GM21360 (cell line): Measurements from ENCODE around the gene BCAR3.
A peak's percentile ranks its signal among the peaks of the same experiment; 100 is the strongest.

Source experiments
- ATAC-seq: cut with Tn5 transposase; IDR thresholded peaks from one replicate; pipeline ENCODE4 v1.9.1; 2021; ENCODE audit warnings: mild to moderate bottlenecking, moderate library complexity; ENCODE audit not compliant: unreplicated experiment

BCAR3 gene

DNA sequence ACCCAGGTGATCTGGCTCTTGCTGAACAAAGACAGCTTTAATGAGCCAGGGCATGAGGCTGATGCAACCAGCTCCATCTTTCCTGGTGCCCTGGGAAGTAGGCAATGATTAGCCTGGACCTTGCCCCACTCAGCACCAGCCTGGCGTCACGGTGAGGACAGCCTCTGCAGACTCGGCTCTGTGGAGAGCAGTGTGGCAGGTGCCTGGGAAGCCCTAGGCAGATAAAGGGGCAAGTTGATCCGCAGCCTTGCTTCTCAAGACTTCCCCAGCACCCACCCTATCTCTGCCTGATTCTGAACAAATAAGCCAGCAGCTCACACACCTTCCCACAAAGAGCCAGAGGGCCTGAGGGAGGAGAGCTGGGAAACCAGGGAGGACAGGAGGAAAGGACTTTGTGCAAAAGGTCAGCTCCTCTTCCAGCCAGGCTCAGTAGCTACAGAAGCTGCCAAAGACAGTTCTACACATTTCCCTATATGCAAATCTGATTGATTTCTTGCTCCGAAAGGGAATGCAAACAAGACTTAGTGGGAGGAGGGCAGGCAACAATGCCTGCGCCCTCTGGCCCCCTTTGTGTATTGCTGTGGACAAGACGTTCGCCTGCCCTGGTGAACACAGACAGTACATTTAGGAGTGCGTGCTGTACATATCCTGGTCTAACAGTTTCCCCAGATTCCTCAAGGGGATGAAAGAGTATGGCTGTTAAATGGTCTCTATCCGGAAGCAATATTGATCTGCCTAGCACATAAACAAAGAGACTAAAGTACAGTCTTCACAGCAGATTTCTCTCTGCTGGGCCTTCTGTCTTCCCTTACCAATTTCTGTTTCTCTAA, 63.8 kb downstream of the BCAR3 start:
- no peak for ATAC-seq

DNA sequence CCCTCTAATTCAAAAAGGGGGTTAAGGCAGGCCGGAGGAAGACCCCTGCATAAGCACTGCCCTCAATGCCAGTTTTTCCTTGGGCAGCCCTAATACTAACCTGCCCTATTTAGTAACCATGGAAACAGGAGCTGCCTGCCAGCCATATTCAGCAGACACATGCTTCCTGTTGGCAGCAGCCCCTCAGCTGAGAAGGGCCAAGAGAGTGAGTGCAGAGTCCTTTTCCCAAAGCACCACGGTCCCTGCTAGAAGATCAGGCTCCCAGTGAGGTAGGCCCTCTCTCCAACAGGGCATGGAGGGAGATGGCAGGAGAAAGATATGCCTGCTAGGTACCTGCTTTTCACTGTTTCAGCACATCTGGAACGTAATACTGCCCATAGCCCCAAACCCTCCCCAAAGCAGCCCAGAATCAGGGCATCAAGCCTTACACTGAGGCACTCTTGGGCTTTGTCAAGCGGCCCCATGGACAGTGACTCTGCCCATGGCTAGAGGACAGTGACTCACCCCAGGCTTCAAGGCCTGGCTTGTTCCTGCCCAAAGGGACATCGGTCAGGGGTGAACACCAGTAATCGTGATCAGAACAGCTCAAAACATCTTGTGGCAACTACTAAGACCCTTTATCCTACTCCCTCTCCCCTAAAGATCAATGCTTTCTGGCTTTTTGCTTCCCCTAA, 64.5 kb downstream of the BCAR3 start:
- ATAC-seq: no peak

DNA sequence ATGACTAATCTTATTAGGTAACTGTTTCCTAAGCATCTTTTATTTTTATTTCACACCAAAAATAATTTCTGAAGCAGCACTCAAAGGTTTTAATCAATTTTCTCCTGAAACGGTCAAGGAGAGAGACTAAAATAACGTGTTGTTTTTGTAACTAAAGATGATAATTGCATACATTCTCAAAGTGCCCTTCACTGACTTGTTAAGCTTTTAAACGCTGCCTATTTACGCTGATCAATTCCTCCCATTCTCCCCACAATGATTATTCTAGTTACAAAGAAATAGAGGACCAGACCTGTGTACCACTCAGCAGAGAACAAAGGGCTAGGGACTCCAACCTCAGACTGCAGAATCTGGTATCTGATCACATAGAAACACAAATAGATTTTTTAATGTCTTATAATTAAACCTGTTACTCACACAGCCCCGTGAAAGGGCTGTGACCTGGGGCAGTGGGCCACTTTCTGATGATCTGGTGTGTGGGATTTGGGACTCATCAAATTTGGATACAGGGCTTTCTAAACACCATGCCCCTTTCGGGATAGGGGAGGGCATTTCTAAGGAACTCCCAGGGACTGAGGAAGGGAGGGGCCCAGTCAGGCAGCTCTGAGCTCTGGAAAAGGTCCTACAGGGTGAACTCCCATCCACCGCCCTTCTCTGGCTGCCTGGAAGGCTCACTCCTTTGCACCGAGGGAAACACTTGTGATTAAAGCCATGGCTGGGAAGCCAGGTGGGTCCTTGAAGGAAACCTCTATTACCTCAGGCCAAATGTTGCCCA, 65.2 kb downstream of the BCAR3 start:
- ATAC-seq: no peak

GRCh38 chr1:93615582-93616150, 66.0 kb downstream of the BCAR3 start:
- ATAC-seq: peak; percentile 81

DNA sequence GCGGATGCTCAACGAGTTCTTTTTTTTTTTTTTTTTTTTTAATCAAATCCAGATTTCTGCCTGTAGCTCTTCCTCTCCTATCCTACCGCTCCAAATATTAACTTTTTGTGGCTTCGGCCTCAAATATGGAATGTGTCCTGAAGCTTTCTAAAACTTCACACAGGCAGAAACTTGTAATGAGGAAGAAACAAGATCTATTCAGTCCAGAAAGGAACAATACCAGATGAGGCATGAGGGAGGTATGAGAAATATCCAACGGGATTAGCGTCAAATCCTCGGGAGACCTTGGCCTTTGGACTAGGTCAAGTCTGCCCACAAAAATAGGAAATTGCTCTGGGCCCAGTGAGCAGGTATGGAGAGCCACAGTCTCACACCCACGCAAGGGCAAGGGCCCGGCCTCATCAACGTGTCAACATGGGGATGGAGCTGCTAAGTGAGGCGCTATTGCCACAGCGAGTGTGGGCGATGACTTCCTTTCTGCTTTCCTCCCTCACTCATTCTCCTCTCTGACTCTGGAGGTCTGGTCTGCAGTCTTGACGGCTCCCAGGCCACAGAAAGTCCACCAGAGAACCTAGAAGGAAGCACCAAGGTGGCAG, 66.6 kb downstream of the BCAR3 start:
- ATAC-seq: peak; percentile 38

DNA sequence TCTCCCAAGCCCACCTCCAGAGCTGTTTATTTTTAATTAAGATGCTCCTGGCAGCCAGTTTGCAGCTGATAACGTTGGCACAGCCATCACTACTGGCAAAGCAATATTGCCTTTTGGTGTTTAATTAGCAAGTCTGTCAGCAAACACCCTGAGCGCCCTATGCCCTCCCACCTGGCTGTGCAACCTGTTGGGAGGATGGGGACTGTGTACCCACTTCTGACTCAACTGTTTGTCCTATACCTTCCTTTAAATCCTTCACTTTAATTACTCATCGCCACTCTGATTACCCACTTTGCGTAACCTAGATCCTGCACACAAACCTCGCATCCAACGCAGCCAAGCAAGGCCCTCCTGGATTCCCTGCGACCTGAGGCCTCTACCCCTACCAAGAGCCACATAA, 67.1 kb downstream of the BCAR3 start:
- ATAC-seq: no peak

GRCh38 chr1:93613898-93614297, 67.7 kb downstream of the BCAR3 start:
- no peak for ATAC-seq

GRCh38 chr1:93612510-93612909, 69.1 kb downstream of the BCAR3 start:
- ATAC-seq: no peak

GRCh38 chr1:93611668-93612067, 70.0 kb downstream of the BCAR3 start:
- ATAC-seq: no peak

DNA sequence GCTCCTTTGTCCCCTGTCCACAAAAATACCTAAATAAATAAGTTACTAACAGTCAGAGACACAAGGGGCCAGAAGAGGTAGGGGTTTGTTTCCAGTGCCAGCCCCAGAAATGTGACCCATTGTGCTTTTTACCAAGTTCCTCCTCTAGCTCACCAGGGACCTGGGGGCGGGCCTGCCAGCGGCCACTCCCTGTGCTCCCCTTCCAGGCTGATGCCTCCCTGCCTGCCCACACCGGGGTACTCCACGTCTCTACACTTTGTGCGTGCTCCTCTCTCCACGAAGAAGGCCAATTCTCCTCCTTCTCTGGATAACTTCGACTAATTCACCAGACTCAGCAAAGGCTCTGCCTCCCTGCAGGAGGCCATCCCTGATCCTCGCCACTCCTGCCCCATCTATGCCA, 72.1 kb downstream of the BCAR3 start:
- no peak for ATAC-seq

GRCh38 chr1:93608187-93609109, 73.2 kb downstream of the BCAR3 start:
- peak; percentile 19 for ATAC-seq

DNA sequence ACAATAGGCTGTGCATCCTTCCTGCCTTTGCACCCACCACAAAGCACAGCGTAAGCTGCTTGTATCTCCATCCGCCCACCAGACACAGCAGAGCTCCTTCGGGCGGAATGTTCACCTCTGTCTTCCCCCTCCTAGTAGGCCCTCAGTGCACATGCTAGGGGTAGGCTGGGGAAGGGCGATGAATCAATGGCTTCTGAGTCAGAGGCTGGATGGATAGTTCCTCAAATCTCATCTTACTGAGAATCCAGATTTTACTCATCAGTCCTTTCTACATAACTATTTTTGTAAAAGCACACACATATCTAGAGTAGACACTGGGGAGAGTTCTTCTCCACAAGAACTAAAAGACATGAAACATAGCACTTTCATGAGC, 73.8 kb downstream of the BCAR3 start:
- peak; percentile 97 for ATAC-seq

DNA sequence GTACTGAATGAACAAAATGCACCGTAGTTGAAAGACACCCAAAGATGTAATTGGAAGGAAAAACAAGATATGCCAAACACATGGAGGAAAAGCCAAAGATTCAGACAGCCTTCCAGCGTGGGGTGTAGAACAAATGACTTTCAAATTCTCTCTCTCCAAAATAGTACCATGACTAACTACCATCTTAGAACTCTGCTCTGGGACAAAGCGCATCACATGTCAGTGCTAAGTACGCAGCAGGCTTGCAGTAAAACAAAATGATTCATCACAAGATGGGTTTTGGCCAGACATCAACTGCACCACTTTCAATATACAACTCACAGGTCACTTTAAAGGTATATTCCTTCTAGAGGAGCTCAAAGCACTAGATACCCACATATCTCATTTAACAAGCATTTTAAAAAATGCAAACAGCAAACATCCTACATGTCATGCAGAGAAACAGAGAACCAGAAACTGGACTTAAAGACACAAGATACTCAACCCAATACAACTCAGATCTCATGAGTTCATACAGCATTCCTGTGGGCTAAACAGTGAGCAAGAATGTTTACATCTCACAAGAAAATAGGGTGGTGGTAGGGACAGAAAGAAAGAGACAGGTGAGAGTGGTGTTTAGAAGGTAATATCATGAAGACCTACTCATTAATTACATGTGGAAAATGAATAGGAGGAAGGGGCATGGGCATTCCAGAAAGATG, 75.7 kb downstream of the BCAR3 start:
- no peak for ATAC-seq

DNA sequence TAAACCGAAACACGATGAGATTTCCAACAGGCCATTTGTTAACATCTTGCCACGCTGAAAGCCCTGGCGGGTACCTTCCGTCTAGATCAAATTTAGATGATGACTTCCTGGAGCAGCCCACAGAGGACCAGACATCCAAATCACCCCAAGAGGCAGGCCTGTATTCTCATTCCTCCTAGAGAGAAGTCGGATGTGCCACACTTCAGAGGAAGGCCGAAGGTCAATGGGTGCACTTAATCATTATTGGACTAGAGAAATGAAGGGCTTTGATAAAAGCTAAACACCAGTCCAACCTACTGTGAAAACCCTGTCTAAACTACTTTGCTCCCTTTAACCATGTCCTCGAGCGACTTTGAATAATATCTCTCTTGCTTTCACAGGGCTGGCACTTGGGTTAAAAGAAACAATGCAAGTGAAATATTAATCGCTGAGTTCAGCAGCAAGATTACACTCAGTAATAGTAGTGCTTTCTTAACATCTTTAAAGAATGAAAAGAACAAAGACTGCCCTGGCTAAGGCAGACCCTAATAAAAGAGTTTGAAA, 76.5 kb downstream of the BCAR3 start:
- no peak for ATAC-seq

DNA sequence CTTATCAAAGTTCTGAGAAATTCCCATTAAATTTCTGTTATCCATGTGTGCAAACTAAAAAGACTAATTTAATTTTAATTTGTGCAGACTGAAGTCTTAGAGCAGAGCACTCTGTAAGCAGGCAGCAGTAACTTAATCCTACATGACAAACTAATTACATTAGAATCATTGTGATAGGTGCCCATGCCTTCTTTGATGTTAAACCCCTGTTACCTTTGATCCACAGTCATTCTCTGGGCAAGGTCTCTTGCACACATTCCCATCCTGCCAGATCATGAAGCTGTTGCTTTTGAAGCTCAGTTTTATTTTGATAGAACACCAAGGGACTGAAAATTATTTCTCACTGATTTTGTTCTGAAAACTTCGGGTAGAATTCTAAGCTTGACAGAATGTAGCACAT, 77.2 kb downstream of the BCAR3 start:
- no peak for ATAC-seq

GRCh38 chr1:93603601-93604000, 78.0 kb downstream of the BCAR3 start:
- ATAC-seq: no peak

DNA sequence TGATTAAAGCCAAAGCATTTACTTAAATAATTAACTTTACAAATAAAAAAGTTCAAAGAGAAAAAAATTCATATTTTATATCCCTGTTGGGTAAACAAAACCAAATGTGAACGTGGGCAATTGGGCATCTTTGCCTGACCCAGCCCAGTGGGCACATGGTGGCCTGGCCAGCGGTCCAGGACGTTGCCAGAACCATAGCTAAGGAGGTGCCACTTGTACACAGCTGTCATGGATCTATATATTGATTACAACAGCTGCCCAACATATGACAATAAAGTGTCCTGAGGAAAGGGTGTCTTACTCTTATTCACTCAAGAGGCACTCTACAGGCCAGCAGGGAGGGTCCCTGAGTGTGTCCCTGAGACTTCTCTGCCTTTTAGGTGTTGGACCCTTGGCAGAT, 78.5 kb downstream of the BCAR3 start:
- ATAC-seq: no peak

GRCh38 chr1:93602101-93602500, 79.5 kb downstream of the BCAR3 start:
- ATAC-seq: no peak

DNA sequence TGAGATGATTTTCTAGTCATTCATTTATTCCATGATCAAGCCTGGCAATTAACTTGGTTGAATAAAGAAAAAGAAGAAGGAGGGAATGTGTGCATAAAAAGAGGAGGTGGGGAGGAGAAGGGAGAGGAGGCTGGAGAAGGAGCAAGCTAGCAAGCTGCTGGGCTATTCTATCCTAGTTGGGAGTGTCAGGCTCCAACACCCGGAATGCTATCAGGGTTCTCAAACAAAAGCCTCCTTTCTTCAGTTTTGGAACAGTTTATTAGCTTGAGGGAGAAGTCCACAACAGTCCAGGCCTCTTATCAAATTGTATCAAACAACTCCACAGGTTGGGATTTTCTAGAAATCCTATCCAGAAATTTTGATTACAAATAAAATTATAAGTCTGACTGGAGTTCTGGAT, 80.0 kb downstream of the BCAR3 start:
- ATAC-seq: no peak
